GM19328 (cell line): Measurements from ENCODE around the gene CIAO2B.
"Not testable (repeated sequence)": the region's sequence is repeated elsewhere in the genome, so short reads cannot be mapped to it uniquely, and the experiment has no call there.

ENCODE experiments used
- ATAC-seq: cut with Tn5 transposase; IDR thresholded peaks from one replicate; pipeline ENCODE4 v1.9.1; 2021; ENCODE audit warnings: mild to moderate bottlenecking, moderate library complexity; ENCODE audit not compliant: unreplicated experiment

The CIAO2B gene

DNA sequence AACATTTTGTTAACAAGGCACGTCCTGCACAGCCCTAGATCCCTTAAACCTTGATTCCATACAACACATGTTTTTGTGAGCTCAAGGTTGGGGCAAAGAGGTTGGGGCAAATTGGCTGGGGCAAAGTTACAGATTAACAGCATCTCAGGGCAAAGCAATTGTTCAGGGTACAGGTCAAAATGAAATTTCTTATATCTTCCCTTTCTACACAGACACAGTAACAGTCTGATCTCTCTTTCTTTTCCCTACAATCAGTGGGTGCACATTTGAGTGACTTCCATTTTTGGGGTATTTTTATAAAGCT, 21.9 kb upstream of the CIAO2B start:
- not testable (repeated sequence) for ATAC-seq

DNA sequence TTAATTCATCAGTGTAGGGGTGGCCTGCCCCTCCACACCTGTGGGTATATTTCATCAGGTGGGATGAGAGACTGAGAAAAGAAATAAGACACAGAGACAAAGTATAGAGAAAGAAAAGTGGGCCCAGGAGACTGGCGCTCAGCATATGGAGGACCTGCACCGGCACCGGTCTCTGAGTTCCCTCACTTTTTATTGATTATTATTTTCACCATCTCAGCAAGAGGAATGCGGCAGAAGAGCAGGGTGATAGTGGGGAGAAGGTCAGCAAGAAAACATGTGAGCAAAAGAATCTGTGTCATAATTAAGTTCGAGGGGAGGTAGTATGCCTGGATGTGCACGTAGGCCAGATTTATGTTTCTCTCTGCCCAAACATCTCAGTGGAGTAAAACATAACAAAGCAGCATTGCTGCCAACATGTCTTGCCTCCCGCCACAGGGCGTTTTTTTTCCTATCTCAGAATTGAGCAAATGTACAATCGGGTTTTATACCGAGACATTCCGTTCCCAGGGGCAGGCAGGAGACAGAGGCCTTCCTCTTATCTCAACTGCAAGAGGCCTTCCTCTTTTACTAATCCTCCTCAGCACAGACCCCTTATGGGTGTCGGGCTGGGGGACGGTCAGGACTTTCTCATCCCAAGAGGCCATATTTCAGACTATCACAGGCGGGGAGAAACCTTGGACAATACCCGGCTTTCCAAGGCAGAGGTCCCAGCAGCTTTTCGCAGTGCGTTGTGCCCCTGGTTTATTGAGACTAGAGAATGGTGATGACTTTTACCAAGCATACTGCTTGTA, 21.4 kb upstream of the CIAO2B start:
- not testable (repeated sequence) for ATAC-seq

DNA sequence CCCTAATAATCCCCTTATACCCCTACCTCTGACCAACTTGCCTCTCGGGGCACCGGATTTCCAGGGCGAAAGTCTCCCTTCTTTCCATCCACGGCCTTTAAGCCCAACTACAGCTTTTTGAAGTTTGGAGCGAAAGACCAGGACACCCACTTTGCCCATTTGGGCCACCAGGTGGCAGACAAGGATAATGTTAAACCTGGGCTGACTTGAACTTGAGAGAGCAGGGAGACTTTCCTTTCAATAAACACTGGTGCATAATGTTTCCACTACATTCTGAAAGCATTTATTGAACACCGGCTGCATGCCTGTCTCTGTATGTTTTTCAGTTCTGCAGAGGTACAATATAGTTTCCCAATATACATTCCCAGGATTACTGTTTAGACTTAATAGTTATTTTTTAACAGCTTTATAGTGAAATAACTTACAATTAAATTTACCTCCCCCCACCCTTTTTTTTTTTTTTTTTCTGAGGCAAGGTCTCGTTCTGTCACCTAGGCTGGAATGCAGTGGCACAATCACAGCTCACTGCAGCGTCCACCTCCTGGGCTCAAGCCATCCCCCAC, 20.0 kb upstream of the CIAO2B start:
- no peak for ATAC-seq

DNA sequence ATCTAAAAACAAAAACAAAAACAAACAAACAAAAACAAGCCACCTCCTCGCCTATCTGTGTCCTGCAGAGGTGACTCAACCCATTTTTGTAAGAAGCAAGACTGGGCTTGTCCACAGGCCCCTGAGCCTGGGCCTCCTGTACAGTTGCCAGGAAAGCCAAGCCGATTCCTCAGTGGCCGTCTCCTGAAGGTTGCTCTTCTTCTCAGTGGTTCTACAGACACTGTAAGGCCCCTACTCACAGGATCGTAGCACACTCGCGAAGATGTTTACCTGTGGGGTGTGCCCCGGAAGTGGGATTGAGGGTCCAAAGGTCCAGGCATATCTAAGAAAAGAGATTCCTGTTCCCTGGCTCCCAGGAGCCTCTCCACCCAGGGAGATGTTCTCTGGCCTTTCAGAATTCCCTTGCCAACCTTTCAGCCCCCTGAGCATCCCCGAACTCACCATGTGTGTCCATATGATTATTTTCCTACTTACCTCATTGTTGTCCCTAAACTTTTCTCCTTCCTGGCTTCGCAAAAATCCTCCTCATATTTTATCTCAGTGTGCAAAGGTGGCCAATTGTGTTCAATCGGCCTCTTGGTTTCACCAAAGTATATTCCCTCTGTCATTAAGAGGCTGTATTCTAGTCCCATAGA, 19.4 kb upstream of the CIAO2B start:
- ATAC-seq, result no peak

DNA sequence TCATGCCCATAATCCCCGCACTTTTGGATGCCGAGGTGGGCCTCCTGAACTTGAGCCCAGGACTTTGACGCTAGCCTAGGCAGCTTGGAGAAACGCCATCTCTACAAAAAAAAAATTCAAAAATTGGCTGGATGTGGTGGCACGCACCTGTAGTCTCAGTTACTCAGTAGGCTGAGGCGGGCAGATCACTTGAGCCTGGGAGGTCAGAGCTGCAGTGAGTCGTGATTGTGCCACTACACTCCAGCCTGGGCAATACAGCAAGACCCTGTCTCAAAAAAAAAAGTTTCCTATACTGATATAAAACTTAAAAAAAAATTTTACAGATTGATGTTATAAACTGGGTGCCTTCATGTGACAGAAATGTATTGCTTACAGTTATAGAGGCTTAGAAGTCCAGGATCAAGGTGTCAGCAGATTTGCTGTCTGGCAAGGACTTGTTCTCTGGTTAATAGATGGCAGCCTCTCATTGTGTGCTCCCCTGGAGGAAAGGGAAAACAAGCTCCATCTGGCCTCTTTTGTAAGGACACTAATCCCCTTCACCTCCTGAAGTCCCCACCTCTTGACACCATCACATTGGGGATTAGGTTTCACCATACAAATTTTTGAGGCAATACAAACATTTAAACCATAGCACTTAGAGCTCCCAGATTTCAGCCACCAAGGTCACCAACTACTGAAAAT, 18.4 kb upstream of the CIAO2B start:
- ATAC-seq, result no peak

DNA sequence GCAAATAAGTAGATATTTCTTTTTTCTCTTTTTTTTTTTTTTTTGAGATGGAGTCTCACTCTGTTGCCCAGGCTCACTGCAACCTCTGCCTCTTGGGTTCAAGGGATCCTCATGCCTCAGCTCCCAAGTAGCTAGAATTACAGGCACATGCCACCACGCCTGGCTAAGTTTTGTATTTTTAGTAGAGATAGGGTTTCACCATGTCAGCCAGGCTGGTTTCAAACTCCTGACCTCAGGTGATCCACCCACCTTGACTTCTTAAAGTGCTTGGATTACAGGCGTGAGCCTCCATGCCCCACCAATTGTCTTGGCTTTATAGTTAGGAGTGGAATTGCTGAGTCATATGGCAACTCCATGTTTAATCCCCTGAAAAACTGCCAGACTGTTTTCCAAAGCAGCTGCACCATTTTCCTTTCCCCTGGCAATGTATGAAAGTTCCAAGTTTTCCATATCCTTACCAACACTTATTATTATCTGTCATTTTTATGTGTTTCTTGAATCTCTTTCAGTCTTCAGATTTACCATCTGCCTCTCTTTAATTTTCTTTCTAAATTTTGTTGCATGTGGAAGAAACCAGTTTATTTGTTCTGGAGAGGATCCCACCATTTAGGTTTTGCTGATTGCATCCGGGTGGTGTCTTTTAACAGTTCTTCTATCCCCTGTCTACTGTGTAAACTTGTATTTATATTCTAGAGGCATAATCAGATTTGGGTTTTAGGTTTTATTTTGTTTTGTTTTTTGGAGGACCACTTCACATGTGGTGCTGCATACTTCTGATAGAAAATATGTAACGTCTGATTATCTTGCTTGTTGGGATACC, 17.0 kb upstream of the CIAO2B start:
- ATAC-seq, result no peak

GRCh38 chr16:66950437-66950836, 16.2 kb upstream of the CIAO2B start:
- ATAC-seq, result no peak

DNA sequence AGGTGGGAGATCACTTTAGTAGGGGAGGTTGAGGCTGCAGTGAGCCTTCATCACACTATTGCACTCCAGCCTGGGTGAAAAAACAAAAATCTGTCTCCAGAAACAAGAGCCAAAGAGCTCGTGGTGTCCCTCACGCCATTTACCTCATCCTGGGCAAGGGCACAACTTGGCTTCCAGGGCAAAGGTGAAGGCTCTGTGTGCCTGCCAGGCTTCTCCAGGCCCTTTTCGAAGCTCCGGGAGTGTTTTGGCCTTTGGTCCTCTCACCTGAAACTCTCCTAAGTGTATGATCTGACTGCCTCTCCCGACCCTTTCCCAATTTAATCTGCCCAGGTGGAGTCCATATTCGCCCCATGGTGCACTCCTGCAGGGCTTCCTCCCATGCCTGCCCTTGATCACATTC, 15.3 kb upstream of the CIAO2B start:
- ATAC-seq, result no peak

DNA sequence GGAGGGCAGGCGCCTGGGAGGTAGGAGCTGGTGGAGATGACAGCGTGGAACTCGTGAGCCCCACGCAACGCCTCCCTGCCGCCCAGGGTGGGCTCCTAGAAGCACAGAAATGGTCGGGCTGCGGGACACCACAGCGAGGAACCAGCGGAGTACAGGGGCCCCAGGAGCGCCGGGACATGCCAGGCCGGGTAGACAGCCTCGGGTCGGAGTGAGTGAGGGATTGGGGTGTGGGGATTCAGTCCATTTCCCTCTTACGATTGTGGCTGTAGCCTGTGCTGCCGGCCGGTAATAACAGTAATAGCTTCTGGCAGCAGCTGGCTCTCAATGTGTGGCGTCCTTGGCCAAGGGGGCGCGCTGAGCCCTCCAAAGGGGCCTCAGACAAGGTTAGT, 14.6 kb upstream of the CIAO2B start:
- ATAC-seq, result no peak

DNA sequence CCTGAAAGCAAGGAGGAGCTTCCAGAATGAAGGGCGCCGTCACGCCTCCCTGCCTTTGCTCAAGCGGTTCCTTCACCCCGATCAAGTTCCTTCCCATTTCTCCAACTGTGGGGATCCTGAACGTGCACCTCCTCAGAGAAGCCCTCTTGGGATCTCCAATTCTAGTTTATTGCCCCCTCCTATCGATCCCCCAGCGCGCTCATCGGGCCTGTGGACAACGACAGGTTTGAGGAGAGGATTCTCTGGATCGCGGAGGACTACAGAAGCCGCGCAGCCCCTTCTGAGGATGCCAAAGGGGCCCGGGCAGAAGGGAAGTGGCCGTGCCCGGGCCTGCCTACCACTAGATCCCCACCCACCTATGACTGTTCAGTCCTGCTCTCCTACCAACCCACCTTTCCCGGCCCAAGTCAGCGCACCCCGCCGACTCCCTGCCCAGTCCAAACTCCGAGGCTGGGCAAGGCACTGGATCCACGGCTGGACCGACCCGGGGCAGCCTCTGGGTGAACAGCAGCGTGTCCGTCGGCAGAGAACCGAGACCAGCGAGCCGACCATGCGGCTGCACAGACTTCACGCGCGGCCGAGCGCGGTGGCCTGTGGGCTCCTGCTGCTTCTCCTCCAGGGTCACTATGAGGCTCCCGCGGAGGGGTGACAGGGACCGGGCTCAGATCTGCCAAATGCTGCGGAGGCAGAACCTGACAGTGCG, 14.1 kb upstream of the CIAO2B start:
- ATAC-seq, result no peak

DNA sequence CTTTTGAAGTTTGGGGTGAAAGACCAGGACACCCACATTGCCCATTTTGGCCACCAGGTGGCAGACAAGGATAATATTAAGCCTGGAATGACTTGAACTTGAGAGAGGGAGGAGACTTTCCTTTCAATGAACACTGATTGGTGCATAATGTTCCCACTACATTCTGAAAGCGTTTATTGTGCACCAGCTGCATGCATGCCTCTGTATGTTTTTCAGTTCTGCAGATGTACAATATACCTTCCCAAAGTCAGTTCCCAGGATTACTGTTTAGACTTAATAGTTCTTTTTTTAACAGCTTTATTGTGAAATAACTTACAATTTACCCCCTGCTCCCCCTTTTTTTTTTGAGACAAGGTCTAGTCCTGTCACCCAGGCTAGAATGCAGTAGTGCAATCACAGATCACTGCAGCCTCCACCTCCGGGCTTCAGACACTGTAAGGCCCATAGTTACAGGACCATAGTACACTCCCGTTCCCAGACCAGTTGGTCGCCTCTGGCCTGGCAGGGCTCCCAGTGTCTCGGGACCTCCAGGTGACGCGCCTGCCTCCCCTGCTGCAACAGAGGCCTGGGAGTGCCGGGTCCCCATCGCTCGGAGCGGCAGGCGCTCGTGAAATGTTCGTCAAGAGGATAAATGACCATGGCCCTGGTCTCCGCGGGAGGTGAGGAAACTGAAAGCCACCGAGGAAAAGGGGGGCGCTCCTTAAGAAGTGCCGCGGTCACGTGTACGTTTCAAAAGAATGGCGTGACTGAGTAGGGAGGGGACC, 13.3 kb upstream of the CIAO2B start:
- ATAC-seq, result no peak

GRCh38 chr16:66946974-66947301, 12.7 kb upstream of the CIAO2B start:
- ATAC-seq, result no peak

DNA sequence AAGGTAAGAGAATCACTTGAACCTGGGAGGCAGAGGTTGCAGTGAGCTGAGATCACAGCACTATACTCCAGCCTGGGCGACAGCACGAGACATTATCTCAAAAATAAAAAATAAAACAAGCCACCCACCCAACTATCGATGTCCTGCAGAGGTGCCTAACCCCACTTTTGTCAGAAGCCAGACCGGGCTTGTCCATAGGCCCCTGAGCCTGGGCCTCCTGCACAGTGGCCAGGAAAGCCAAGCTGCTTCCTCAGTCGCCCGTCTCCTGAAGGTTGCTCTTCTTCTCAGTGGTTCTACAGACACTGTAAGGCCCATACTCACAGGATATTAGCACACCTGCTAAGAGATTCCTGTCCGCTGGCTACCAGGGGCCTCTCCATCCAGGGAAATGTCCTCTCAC, 12.3 kb upstream of the CIAO2B start:
- no peak for ATAC-seq

DNA sequence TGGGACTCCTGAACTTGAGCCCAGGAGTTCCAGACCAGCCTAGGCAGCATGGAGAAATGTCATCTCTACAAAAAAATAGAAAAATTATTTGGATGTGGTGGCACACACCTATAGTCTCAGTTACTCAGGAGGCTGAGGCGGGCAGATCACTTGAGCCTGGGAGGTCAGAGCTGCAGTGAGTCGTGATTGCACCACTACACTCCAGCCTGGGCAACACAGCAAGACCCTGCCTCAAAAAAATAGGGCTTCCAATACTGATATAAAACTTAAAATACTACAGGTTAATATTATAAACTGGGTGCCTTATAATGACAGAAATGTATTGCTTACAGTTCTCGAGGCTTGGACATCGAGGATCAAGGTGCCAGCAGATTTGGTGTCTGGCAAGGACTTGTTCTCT, 11.7 kb upstream of the CIAO2B start:
- no peak for ATAC-seq

GRCh38 chr16:66944971-66945370, 10.8 kb upstream of the CIAO2B start:
- ATAC-seq, result not testable (repeated sequence)

DNA sequence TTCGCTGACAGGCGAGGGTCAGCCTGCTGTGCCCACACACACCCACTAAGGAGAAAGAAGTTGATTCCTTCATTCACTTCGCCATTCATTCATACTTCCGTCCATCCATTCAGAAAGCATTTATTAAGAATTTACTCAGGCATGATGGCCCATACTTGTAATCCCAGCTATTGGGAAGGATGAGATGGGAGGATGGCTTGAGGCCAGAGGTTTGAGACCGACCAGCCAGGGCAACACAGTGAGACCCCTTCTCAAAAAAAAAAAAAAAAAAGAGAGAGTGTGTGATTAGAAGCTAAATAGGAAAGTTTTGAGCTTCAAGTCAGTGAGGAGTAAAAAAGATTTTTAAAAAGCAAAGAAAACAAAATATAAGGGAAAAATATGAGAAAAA, 9.8 kb upstream of the CIAO2B start:
- no peak for ATAC-seq

- ATAC-seq, result no peak
Observed at GRCh38 chr16:66943426-66944053, 9.3 kb upstream of the CIAO2B start.

DNA sequence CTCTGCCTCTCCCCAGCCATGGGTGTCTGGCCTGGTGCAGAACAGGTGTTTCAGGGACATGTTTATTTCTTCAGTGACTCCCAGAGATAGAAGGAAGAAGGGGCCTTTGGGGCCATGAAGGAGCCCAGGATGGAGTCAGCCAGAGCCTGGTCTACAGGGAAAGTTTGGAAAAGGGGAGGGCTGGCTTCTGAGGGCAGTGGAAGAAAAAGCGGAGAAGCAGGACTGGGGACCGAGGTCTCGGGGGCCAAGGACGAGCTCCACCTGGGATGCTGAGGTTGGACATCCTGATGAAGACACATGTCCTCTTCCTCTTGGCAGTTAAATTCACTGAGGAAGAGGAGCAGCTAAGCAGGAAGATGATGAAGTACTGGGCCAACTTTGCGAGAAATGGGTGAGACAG, 8.8 kb upstream of the CIAO2B start:
- ATAC-seq, result no peak

DNA sequence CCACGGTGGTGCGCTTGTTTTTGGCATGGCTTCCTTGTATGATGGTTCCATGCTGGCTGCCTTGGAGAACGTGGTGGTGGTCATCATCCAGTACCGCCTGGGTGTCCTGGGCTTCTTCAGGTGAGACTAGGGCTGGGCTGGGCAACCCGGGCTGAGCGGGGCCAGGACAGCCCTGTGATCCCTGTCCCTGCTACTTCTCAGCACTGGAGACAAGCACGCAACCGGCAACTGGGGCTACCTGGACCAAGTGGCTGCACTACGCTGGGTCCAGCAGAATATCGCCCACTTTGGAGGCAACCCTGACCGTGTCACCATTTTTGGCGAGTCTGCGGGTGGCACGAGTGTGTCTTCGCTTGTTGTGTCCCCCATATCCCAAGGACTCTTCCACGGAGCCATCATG, 6.0 kb upstream of the CIAO2B start:
- no peak for ATAC-seq

DNA sequence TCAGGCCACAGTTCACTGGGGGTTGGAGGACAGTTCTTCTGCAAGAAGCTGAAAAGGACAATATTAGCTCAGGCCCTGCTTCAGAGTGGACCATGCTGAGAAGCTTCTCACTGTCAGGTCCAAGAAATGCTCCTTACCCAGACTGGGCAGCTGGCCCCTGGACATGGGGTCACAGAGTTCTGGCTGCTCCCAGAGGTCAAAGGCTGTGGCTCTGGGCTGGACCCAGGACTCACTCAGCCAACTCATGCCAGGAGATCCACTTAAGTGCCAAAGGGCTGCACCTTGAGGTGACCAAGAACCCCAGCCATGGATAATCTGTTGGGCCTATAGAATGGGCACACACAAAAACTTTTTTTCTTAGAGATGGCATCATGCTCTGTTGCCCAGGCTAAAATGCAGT, 5.2 kb upstream of the CIAO2B start:
- ATAC-seq, result no peak
